Choroid plexus epithelial cell (primary cell): Measurements from ENCODE around the gene IL10RA.

ENCODE experiments used
- DNase-seq: peaks from one replicate; pipeline ENCODE4 v3.0.0-alpha.2; 2010; ENCODE audit warnings: low read depth
- H3K4me3 ChIP-seq: 2 replicates; pipeline ENCODE4 v1.5.1; 2011; ENCODE audit warnings: low read depth, mild to moderate bottlenecking, control low read depth, low read length, moderate library complexity
- TF ChIP-seq, protein P1 (sequence below): conservative IDR thresholded peaks from 2 replicates; pipeline ENCODE4 v1.5.1; 2011; ENCODE audit warnings: low read depth, mild to moderate bottlenecking, control low read depth, inconsistent platforms, low read length, moderate library complexity

The IL10RA gene

DNA sequence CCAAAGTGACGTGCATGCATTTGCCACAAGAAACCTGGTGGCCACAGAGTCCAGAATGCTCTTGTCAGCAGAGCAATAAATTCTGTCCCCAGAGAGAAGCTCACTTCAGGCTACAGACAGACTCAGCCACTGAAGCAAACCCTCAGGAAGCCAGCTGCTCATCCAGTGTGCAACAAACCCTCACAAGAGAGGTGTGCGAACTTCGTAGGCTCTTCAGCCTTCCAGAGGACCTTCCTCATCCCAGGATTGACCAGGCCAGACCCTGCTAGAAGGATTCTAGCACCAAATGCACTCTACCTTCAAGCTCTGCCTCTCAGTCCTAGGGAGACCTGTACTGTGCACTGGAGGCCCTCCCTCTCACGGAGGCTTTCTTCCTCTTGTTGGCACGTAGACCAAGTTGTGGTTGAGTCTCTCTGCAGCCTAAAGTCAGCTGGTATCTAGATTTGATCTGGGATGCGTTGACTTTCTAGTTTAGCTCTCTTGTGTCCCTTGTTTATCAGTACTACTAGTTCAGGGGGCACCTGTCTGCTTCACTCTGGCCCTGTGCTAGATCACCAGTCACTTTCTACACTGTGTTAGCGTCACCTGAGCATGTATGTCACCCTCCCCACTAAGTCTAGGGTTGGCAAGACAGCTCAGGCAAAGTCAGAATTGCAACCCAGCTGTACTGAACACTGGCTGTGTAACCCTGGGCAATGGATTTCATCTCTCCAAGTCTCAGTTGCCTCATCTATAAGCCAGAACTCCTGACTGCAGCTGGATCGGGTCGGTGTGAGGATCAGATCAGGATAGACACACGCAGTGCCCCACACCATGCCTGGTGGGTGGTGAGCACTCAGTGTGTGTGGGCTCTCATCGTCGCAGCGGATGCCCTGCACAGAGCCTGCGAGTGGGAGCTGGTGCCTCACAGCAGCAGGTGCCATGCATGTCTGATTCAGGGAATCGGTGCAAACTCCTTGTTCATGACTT, 34.9 kb upstream of the IL10RA start:
- no peak overlapping the region for H3K4me3 ChIP-seq
- TF ChIP-seq, protein P1, sequence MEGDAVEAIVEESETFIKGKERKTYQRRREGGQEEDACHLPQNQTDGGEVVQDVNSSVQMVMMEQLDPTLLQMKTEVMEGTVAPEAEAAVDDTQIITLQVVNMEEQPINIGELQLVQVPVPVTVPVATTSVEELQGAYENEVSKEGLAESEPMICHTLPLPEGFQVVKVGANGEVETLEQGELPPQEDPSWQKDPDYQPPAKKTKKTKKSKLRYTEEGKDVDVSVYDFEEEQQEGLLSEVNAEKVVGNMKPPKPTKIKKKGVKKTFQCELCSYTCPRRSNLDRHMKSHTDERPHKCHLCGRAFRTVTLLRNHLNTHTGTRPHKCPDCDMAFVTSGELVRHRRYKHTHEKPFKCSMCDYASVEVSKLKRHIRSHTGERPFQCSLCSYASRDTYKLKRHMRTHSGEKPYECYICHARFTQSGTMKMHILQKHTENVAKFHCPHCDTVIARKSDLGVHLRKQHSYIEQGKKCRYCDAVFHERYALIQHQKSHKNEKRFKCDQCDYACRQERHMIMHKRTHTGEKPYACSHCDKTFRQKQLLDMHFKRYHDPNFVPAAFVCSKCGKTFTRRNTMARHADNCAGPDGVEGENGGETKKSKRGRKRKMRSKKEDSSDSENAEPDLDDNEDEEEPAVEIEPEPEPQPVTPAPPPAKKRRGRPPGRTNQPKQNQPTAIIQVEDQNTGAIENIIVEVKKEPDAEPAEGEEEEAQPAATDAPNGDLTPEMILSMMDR: no peak
- no peak for DNase-seq

DNA sequence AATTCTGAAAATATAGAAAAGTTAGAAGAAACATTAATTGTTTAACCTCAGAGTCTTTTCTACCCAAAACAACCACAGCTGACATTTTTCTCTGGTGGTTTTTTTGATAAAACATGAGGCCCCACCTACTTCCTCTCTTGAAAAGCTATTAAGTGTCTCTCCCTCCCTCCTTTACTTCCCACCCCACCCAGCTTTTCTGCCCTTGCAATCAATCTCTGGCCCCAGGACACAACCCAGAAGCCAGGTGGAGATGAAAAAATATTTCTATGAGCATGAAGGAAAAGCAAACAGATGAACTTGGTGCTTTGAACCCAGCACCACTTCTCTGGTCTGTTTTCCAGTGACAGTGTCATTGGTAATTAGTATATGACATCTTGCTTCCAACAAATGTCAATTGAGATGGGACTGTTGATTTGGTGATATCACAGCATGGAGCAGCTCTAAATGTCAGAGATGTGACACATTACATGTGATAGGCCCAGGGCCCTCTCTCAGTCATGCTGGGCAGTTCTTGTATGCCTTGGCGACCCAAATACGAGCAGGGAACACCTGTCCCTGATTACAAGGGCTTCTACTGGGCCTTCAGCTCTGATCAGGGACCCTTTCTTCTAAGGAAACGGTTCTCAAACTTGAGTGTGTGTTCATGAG, 33.0 kb upstream of the IL10RA start:
- TF ChIP-seq, protein P1: no peak
- DNase-seq: no peak
- no peak overlapping the region for H3K4me3 ChIP-seq

DNA sequence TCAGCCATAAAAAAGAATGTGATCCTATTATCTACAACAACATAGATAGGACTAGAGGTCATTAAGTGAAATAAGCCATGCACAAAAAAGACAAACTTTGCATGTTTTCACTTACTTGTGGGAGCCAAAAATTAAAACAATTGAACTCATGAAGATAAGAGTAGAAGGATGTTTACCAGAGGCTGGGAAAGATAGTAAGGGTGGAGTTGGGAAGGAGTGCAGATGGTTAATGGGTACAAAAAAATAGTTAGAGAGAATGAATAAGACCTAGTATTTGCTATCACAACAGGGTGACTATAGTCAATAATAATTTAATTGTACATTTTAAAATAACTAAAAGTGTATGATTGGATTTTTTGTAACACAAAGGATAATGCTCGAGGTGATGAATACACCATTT, 27.2 kb upstream of the IL10RA start:
- TF ChIP-seq, protein P1: no peak
- DNase-seq: no peak
- no peak overlapping the region for H3K4me3 ChIP-seq

DNA sequence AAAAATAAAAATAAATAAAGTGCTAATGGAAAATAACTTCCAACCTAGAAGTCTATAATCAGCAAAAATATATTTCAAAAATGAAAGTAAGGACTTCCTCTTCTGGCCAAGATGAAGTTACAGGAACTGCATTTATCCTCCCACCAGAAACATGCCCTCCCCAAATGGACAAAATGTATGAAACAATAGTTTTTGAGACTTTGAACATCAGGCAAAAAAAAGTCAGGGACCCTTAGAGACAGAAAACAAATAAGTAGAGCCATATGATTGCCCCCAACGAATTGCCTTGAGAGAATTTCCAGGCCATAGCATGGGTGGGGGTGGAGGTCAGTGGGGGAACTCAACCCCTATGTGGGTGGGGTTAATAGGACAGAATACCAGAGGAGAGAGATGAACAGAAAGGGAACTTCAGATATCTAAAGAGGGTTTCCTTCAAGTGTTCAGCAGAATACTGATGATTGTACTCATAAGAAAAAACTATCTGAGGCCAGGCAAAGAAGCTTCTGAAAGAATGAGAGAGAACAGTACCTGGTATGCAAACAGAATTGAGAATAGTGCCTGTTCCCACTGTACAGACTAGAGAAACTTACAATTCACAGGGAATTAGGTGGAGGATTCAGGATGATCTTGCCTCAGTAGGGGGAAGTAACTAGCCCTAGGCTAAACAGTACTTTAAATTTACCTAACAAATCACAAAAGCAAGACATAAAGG, 26.6 kb upstream of the IL10RA start:
- no peak for DNase-seq
- no peak overlapping the region for H3K4me3 ChIP-seq
- TF ChIP-seq, protein P1: no peak

DNA sequence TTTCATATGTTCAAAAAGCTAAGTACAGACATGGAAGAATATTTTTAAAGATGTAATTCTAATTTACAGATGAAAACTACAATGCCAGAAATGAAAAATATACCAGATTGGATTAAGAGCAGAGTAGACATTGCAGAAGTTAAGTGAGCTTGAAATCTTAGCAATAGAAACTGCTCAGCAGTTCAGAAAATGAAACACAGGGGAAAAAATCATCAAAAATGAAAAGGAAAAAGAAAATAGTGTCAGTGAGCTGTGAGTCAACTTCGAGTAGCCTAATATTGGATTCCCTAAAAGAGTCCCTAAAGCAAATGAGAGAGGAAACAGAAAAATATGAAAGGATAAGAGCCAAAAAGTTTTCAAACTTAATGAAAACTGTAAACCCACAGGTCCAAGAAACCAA, 25.8 kb upstream of the IL10RA start:
- TF ChIP-seq, protein P1: no peak
- no peak for DNase-seq
- H3K4me3 ChIP-seq: no peak overlapping the region

DNA sequence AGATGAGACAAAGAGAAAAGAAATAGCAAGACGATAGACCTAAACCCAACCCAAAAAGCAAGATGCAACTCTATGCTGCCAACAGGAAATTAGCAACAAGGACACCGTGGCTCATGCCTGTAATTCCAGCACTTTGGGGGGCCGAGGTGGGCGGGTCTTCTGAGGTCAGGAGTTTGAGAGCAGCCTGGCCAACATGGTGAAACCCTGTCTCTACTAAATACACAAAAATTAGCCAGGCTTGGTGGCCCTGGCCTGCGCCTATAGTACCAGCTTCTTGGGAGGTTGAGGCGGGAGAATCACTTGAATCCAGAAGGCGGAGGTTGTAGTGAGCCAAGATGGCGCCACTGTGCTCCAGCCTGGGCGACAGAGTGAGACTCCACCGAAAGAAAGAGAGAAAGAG, 24.3 kb upstream of the IL10RA start:
- TF ChIP-seq, protein P1: no peak
- no peak overlapping the region for H3K4me3 ChIP-seq
- no peak for DNase-seq
